Loucy (cell line): ENCODE measurements around the gene SREK1IP1.

Experiments
- H2AFZ ChIP-seq: fragments of 200-600 bp; sonication (generic); 2 replicates; pipeline ENCODE4 v1.6.0; 2016; ENCODE audit warnings: antibody characterized with exemption, mild to moderate bottlenecking, low read length, moderate library complexity
- H3F3A ChIP-seq: fragments of 200-600 bp; 2 replicates; pipeline ENCODE4 v1.6.0; 2016; ENCODE audit warnings: antibody characterized with exemption, low read depth, mild to moderate bottlenecking
- H3K27me3 ChIP-seq: fragments of 200-600 bp; sonication (generic); 2 replicates; pipeline ENCODE4 v1.6.1; 2014; ENCODE audit warnings: low read length, mild to moderate bottlenecking; ENCODE audit not compliant: insufficient read depth, poor library complexity, severe bottlenecking
- H3K36me3 ChIP-seq: fragments of 200-600 bp; sonication (generic); 2 replicates; pipeline ENCODE4 v1.6.1; 2016; ENCODE audit warnings: low read length; ENCODE audit not compliant: insufficient read depth
- H3K4me1 ChIP-seq: fragments of 200-600 bp; sonication (generic); 2 replicates; pipeline ENCODE4 v1.5.1; 2014; ENCODE audit warnings: low read length, mild to moderate bottlenecking; ENCODE audit not compliant: insufficient read depth, poor library complexity, severe bottlenecking
- H3K4me2 ChIP-seq: fragments of 200-600 bp; sonication (generic); 2 replicates; pipeline ENCODE4 v1.6.0; 2014; ENCODE audit warnings: antibody characterized with exemption, low read length, low read depth, mild to moderate bottlenecking; ENCODE audit not compliant: poor library complexity, severe bottlenecking
- H3K4me3 ChIP-seq: fragments of 200-600 bp; sonication (generic); 2 replicates; pipeline ENCODE4 v1.5.1; 2014; ENCODE audit warnings: low read length, mild to moderate bottlenecking, mixed read lengths; ENCODE audit not compliant: poor library complexity, severe bottlenecking
- H3K79me2 ChIP-seq: fragments of 200-600 bp; sonication (generic); 2 replicates; pipeline ENCODE4 v1.6.1; 2014; ENCODE audit warnings: low read length; ENCODE audit not compliant: insufficient read depth
- H3K9ac ChIP-seq: fragments of 200-600 bp; sonication (generic); 2 replicates; pipeline ENCODE4 v1.6.0; 2014; ENCODE audit warnings: mild to moderate bottlenecking, low read depth, low read length, moderate library complexity; ENCODE audit not compliant: poor library complexity, severe bottlenecking
- H3K9me2 ChIP-seq: fragments of 200-600 bp; sonication (generic); replicated peaks from 2 replicates; pipeline ENCODE4 v1.6.1; 2016; ENCODE audit warnings: low read depth, low read length, mixed read lengths
- H3K9me3 ChIP-seq: fragments of 200-600 bp; sonication (generic); 2 replicates; pipeline ENCODE4 v1.6.1; 2014; ENCODE audit warnings: mild to moderate bottlenecking, antibody characterized with exemption, low read length, low read depth; ENCODE audit not compliant: insufficient read depth
- H4K20me1 ChIP-seq: fragments of 200-600 bp; sonication (generic); 2 replicates; pipeline ENCODE4 v1.6.0; 2014; ENCODE audit warnings: antibody characterized with exemption, low read length, mild to moderate bottlenecking; ENCODE audit not compliant: insufficient read depth, poor library complexity, severe bottlenecking
- CTCF ChIP-seq: fragments of 200-600 bp; sonication (generic); conservative IDR thresholded peaks from 2 replicates; pipeline ENCODE4 v1.5.1; 2014; ENCODE audit warnings: mild to moderate bottlenecking, antibody characterized with exemption, low read length
- EZH2phosphoT487 ChIP-seq: fragments of 200-600 bp; IDR thresholded peaks from 2 replicates; pipeline ENCODE4 v1.6.1; 2018; ENCODE audit warnings: antibody characterized with exemption, mild to moderate bottlenecking, moderate library complexity, borderline replicate concordance

Gene SREK1IP1

DNA sequence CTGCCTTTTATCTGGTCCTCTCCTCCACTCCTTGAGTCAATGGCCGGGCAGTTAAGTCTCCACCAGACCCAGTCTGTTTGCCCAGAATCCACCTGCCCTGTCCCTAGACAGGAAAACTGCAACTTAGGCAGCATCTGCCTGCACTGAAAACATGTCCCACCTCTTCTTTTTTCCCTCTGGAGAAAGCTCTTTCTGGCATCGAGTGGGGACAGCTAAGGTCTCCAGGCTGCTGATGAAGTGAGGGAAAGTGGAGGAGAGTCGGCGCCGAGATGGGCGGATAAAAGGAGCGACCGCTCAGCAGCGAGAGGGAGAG, 78.4 kb downstream of the SREK1IP1 start:
- Histone ChIP-seq H3K4me3 (no peak overlapping the region), H3K9ac (no peak overlapping the region), H3K36me3 (no peaks in the 10 kb centered on the region), H4K20me1 (no peaks in the 10 kb centered on the region), H2AFZ (no peak overlapping the region), H3K9me2 (no peaks in the 10 kb centered on the region), H3K9me3 (no peaks in the 10 kb centered on the region), H3K79me2 (no peaks in the 10 kb centered on the region), H3F3A (no peaks in the 10 kb centered on the region), H3K4me2 (no peak overlapping the region), H3K27me3 (no peaks in the 10 kb centered on the region), H3K4me1 (no peaks in the 10 kb centered on the region)
- TF ChIP-seq CTCF (no peak), EZH2phosphoT487 (no peak)

GRCh38 chr5:64688965-64689364, 79.5 kb downstream of the SREK1IP1 start:
- Histone ChIP-seq H3K27me3 (no peaks in the 10 kb centered on the region), H2AFZ (no peak overlapping the region), H3F3A (no peaks in the 10 kb centered on the region), H3K4me2 (no peak overlapping the region), H3K9ac (no peak overlapping the region), H3K36me3 (no peaks in the 10 kb centered on the region), H3K79me2 (no peaks in the 10 kb centered on the region), H3K4me1 (no peaks in the 10 kb centered on the region), H3K9me2 (no peaks in the 10 kb centered on the region), H4K20me1 (no peaks in the 10 kb centered on the region), H3K4me3 (no peak overlapping the region), H3K9me3 (no peaks in the 10 kb centered on the region)
- no peak for TF ChIP-seq CTCF
- TF ChIP-seq EZH2phosphoT487 = no peak

DNA sequence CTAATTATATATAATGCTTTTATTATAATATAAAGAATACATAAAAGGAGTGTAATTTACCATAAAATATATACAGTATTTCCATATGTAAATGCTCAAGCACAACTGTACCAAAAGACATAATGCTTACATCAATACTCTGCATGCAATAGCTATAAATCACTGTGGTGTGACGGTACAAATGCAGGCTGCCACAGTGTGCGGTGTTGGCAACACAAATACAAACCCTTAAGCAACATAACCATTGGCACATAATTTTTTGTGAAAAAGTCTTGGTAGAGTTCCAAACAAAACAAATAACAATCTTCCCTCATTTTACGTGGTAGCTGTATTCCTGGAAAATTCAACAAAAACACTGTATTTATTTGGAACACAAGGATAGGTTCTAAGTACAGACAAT, 80.1 kb downstream of the SREK1IP1 start:
- Histone ChIP-seq H3K9ac (no peak overlapping the region), H3K4me1 (no peaks in the 10 kb centered on the region), H2AFZ (no peak overlapping the region), H3K9me2 (no peaks in the 10 kb centered on the region), H4K20me1 (no peaks in the 10 kb centered on the region), H3K27me3 (no peaks in the 10 kb centered on the region), H3K36me3 (no peaks in the 10 kb centered on the region), H3K4me2 (no peak overlapping the region), H3K9me3 (no peaks in the 10 kb centered on the region), H3F3A (no peaks in the 10 kb centered on the region), H3K79me2 (no peaks in the 10 kb centered on the region), H3K4me3 (no peak overlapping the region)
- TF ChIP-seq EZH2phosphoT487 (no peak), CTCF (no peak)
